GM18519 (cell line): ENCODE data around the gene THBS2.
"Not testable (repeated sequence)": the region's sequence is repeated elsewhere in the genome, so short reads cannot be mapped to it uniquely, and the experiment has no call there.

Experiments
- ATAC-seq: cut with Tn5 transposase; IDR thresholded peaks from one replicate; pipeline ENCODE4 v1.9.1; 2021; ENCODE audit warnings: mild to moderate bottlenecking, moderate library complexity; ENCODE audit not compliant: unreplicated experiment, low FRiP score

Gene THBS2

GRCh38 chr6:169189686-169190085, 64.0 kb downstream of the THBS2 start:
- no peak for ATAC-seq

DNA sequence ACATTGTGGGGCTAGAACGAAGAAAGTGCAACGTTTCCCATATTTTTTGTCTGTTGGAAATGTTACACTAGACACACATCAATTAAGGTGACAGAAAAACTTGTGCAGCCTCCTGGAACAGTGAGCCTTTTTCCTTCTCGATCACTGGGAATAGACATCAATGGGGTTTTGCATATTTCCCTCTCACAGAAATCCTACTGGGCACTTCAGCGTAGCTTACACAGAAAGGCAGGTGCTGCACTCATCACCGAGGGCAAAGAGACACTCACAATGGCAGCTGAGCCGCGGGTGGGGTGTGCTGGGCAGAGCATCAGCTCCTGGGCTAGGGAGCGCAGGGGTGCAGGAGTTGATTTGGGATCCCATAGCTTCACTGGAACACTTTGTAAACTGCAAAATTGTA, 64.5 kb downstream of the THBS2 start:
- ATAC-seq, result no peak

DNA sequence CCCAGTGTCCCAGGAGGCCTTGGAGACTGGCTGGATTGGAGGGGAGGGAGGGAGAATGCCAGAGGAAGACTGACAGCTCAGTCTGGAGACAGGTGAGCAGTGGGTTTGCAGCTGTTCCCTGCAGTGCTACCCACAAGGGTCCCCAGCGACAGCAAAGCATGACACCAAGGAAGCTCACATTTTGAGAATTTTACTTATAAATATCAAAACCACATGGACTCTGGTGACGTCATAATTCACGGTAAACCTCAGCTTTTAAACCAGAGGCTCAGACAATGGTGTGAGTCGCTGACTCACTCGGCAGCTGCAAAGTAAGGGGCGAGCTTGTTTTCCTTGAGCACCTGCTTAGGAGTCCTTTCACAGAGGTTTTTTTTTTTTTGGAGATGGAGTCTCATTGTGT, 65.2 kb downstream of the THBS2 start:
- ATAC-seq, result no peak

GRCh38 chr6:169188051-169188470, 65.6 kb downstream of the THBS2 start:
- ATAC-seq, result no peak

GRCh38 chr6:169186496-169187169, 67.0 kb downstream of the THBS2 start:
- ATAC-seq, result no peak

DNA sequence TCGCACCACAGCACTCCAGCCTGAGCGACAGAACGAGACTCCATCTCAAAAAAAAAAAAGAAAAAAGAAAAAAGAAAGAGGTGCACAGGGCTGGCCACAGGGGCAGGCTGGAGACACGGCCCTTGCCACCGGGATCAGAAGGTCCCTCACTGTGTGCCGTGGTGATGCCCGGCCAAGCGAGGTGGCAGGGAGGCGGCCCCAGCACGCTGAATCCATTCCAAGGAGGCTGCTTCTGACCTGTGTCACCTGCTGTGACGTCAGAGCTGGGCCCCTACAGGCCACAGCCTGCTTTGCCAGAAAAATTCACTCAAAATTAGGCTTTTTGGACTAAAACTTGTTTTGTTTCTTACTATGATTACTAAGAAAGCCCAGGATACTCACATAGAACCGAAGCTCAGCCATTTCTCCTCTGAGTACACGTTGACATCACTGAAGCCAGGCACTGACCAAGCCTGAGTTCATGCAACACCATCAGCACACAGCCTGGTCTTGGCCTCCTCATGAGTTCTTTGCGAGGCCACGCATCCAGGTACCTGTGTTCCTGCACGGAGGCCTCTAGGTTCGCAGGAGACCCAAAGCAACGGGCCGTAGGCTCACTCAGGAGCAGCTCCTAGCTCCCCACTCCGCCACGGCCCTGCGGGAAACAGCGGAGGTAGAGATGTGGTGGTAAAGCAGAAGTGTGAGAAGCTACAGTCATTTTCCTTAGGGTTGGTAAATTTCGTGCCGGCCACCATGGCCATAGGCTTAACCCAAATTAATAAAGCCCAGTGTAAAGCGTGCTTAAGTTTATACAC, 67.8 kb downstream of the THBS2 start:
- no peak for ATAC-seq

- ATAC-seq, result no peak
These were observed 68.6 kb downstream of the THBS2 start for GRCh38 chr6:169185011-169185521.

GRCh38 chr6:169184419-169184818, 69.2 kb downstream of the THBS2 start:
- no peak for ATAC-seq

DNA sequence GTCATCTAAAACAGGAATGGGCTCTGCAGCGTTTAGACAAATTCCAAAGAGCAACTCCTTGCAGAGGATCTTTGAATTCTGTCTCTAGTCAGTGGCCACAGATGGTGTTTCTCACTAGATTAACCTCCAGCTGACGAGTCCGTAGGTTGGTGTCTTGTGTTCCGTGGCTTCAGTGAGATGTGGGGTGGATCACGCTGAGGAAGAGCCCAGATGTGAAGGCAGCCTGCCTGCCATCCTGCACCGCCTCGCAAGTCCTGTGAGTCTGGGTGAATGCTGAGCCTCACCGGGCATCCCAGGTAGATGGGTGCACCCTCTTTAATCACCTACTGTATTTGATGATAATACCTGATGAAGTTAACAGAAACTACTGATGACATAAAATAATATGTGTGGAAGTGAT, 70.4 kb downstream of the THBS2 start:
- no peak for ATAC-seq

GRCh38 chr6:169179831-169180230, 73.8 kb downstream of the THBS2 start:
- ATAC-seq, result not testable (repeated sequence)

GRCh38 chr6:169177516-169178166, 76.0 kb downstream of the THBS2 start:
- no peak for ATAC-seq

DNA sequence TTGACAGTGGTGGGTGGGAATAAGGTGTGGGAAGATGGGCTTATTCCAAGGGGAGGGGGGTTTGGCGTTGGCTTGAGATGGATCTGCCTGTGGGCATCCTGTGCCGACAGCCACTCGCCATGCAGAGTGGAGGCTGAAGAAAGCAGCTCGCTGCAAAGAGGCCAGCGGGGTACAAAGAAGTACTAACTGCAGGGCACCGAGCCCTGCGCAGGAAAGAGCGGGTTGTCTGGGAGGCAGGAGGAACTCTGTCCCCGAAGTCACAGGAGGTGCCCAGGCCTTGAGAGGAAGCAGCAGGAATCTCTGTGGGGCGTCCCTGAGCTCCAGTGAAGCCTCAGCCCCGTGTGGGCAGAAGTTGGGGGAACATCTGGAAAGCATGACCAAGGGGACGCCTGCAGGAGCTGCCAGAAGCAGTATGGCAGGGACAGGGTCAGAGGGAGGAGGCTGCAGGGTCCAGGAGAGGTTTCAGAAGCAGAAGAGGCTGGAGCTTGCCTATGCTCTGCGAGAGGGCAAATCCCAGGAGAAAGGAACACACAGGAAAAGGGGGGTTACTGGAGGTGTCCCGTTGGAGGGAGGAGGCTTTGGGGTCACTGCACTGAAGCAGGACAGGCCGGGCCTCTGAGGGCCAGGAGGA, 77.2 kb downstream of the THBS2 start:
- ATAC-seq, result no peak

DNA sequence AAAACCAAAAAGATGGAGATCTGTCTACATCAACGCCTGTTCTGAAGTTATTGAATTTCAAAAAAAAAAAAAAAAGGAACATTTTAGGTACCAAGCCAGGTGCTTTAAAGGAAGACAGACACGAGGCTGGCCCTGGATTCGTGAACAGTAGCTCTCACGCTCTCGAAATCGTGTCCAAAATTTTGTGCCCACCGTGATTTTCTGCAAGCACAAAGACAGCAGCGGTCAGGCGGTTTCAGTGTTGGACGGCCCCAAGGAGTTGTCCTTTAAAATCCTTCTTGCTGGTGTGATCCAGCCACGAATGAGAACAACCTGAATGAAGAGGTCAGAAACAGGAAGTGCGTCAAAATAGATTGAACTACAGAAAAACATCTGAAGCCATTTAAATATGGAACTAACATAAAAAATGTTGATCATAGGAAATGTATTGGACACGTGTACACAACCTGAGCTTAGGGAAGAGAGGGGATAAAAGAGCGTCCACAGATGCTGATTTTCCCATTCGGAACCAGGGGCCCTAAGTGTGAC, 78.2 kb downstream of the THBS2 start:
- no peak for ATAC-seq

- ATAC-seq, result no peak
These were observed 78.9 kb downstream of the THBS2 start for GRCh38 chr6:169174516-169175359.

DNA sequence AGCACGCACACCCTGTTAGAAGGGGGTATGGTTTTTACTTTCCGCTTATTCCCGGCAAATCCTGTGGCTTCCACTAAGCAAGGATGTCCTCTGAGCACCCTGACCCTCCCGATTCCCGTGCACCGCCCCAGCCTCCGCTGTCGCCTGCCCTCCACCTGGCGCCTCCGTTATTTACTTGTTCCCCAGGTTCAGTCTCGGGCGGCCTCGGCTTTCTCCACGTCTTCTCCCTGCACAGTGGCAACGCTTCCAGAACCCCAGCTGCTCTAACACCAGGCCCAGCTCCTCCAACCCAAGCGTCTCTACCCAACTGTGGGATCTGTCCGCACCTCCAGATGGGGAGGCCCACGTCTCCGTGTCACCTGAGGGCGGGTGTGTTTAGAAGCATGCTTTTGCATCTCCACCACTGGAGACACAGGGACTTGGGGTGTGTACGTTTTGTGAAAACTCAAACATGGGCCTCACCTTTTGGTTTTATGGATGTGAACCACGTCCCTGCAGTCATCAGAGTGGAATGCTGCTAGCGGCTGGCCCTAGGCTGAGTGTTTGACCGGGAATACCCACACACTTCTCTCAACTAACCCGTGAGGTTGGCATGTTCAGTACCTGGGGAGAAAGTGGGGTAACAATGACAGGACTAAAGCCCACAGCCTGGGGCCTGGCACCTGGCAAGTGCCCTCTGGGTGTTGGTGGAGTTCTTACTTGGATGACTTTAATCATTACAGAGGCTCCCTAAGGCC, 79.9 kb downstream of the THBS2 start:
- ATAC-seq, result no peak

DNA sequence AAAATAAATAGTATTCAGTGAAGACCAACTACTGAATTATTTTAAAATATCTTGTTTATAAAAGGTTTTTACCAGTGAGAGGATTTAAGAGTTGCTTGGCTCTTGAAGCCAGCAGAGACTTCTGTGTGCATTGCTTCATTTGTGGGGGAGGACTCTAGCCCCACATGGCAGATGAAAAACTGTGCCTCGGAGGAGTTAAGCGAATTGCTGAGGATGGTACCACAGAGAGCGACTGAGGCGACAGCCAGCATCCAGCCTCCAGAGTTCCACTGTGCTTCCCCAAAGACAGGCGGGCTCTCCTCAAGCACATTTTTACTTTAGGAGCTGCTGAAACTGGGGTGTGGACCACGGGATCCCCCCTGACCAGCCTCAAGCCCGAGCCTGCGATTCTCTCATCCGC, 80.7 kb downstream of the THBS2 start:
- ATAC-seq, result no peak

- no peak for ATAC-seq
These were observed 81.2 kb downstream of the THBS2 start for GRCh38 chr6:169172456-169172855.

GRCh38 chr6:169171951-169172350, 81.7 kb downstream of the THBS2 start:
- ATAC-seq, result no peak

- ATAC-seq, result no peak
These were observed 82.6 kb downstream of the THBS2 start for GRCh38 chr6:169171016-169171415.
